ENCODE results near the gene MBD3.

MBD3 gene

GRCh38 chr19:1590641-1591397 is 1.8 kb downstream of the MBD3 start:
- H3K36me3 Mint-ChIP-seq (ENCODE audit: low read depth), result peaks cover 20% of the 10 kb centered on the region
- H3K9me3 Mint-ChIP-seq, result no peaks in the 10 kb centered on the region
- H3K4me3 Mint-ChIP-seq, result peak overlapping the region; percentile 91 to 97 (median 94)
- TF ChIP-seq CTCF (IDR thresholded peaks at IDR 0.05; ENCODE audit: unreplicated experiment in 3 of 3), result peak in 2 of 3 experiments; percentile 10 to 22
- H3K4me1 Mint-ChIP-seq, result peaks cover 9% of the 10 kb centered on the region
- H3K27ac Mint-ChIP-seq, result peak overlapping the region; percentile 90 to 98 (median 97)
- H3K27me3 Mint-ChIP-seq (ENCODE audit: low read depth), result no peaks in the 10 kb centered on the region

GRCh38 chr19:1587872-1588271 is 4.8 kb downstream of the MBD3 start:
- Mint-ChIP-seq H3K27ac (peak overlapping the region; percentile 27 to 71 (median 38)), H3K4me3 (peak overlapping the region; percentile 29 to 56 (median 43)), H3K4me1 (peaks cover 9% of the 10 kb centered on the region), H3K27me3 (ENCODE audit: low read depth) (no peaks in the 10 kb centered on the region), H3K36me3 (ENCODE audit: low read depth) (peaks cover 40% of the 10 kb centered on the region), H3K9me3 (no peaks in the 10 kb centered on the region)
- TF ChIP-seq CTCF (IDR thresholded peaks at IDR 0.05; ENCODE audit: unreplicated experiment in 3 of 3), result no peak

GRCh38 chr19:1585243-1585580 is 7.5 kb downstream of the MBD3 start:
- Mint-ChIP-seq H3K36me3 (ENCODE audit: low read depth) (peaks cover 59% of the 10 kb centered on the region), H3K27me3 (ENCODE audit: low read depth) (no peaks in the 10 kb centered on the region), H3K27ac (no peak overlapping the region), H3K4me3 (no peak overlapping the region), H3K9me3 (no peaks in the 10 kb centered on the region), H3K4me1 (no peaks in the 10 kb centered on the region)
- TF ChIP-seq CTCF (IDR thresholded peaks at IDR 0.05; ENCODE audit: unreplicated experiment in 3 of 3), result no peak

- Mint-ChIP-seq H3K27ac (no peak overlapping the region), H3K4me1 (no peaks in the 10 kb centered on the region), H3K9me3 (no peaks in the 10 kb centered on the region), H3K36me3 (ENCODE audit: low read depth) (peaks cover 64% of the 10 kb centered on the region), H3K27me3 (ENCODE audit: low read depth) (no peaks in the 10 kb centered on the region), H3K4me3 (no peak overlapping the region)
- no peak for TF ChIP-seq CTCF (IDR thresholded peaks at IDR 0.05; ENCODE audit: unreplicated experiment in 3 of 3)
Measured at GRCh38 chr19:1584500-1585242, 8.0 kb downstream of the MBD3 start.

GRCh38 chr19:1582201-1582600 is 10.5 kb downstream of the MBD3 start:
- H3K36me3 Mint-ChIP-seq (ENCODE audit: low read depth), result peaks cover 60% of the 10 kb centered on the region
- H3K4me1 Mint-ChIP-seq, result no peaks in the 10 kb centered on the region
- no peak overlapping the region for H3K4me3 Mint-ChIP-seq
- no peak overlapping the region for H3K27ac Mint-ChIP-seq
- no peaks in the 10 kb centered on the region for H3K27me3 Mint-ChIP-seq (ENCODE audit: low read depth)
- H3K9me3 Mint-ChIP-seq, result no peaks in the 10 kb centered on the region
- TF ChIP-seq CTCF (IDR thresholded peaks at IDR 0.05; ENCODE audit: unreplicated experiment in 3 of 3), result no peak

Measured in nephron (organoid).